Adipose tissue (tissue), 3 donors: ENCODE results near the gene KIAA0825. TPM values are rescaled to one million over a fixed set of nuclear protein-coding genes. Genes with fewer than 3 reads are reported as not detected.

Source experiments
- H3K27ac ChIP-seq: one replicate; pipeline ENCODE4 v1.5.1; 2013; ENCODE audit warnings: low read depth, low read length
- WGBS, 3 donors: extraction: QIAGEN DNeasy Blood & Tissue Kit; methylation state at CpG; one replicate each; pipeline ENCODE4 v1.1.7; 2013; 5-methylcytosine and 5-hydroxymethylcytosine counted together
- polyA plus RNA-seq, 3 donors: library from polyadenylated mRNA; stranded (reverse); fragments of 200-250 nt; gene quantifications; one replicate each; pipeline ENCODE4 v1.2.3, GENCODE V29; 2013
- donor health status: healthy with polysubstance abuse.
- donor health status: Bipolar disorder and iron deficiency.
- donor health status: healthy.

The KIAA0825 gene
- polyA plus RNA-seq, 3 donors: 0.33 to 1.7 (median 0.36) TPM

DNA sequence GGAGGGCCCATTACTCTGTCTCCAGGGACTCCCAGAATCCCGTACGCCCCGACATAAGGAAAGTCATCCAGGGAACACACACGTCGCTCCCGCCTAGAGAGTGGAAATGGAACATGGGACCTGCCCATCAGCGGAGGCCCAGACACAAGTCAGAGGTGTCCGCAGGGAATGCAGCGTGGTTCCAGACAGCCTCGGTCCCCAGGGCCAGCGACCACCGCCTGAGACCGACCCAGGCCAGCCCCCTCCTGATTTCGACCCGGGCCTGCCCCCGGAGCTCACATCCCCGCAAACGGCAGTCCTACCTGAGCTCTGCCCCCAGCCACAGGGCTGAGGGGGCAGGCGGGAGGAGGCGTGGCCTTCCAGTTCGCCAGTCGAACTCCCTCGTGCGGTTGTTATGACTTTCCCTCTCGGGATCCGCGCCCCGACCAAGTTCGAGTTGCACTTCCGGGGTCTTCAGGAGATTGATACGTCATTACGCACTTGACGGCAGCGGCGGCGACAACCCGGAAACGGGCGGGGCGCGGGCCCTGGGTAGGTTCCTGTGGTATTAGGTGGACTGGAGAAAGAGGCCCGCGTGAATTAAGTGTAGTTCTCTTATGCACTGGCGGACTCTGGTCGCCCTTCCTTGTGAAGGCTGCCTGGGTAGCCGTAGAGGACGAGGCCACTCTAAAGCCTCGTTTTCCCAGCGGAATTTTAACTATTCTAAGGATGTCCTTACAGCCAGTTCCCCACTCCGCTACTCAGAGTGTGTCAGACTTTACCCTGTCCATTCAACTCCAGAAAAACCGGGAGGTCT lies 507.0 kb downstream of the KIAA0825 start:
- 1 to 2% (median 2%) methylated on average over 51 of the region's 51 CpGs for WGBS, 3 donors
- H3K27ac ChIP-seq: no peak overlapping the region

- 52 to 87% (median 79%) methylated on average over 3 of the region's 3 CpGs for WGBS, 3 donors
- no peak overlapping the region for H3K27ac ChIP-seq
Measured at GRCh38 chr5:94103514-94104245, 514.7 kb downstream of the KIAA0825 start.

Other genes starting within 250 kb of the KIAA0825 start
- gene SLF1, start 65 bp upstream of the KIAA0825 start, polyA plus RNA-seq: 1 to 10 TPM; 1.0 to 1.8 (median 1.6) TPM